Lower leg skin (tissue), 3 donors: ENCODE data around the gene SLC4A5.

Experiments
- CTCF ChIP-seq, 3 donors: fragments of 450-650 bp; IDR thresholded peaks; one replicate each; pipeline ENCODE4 v1.5.1; 2016; ENCODE audit warnings: antibody characterized with exemption in 3 of 3, mild to moderate bottlenecking in 3 of 3, moderate library complexity in 2 of 3
- POLR2A ChIP-seq, 2 donors: fragments of 450-650 bp; IDR thresholded peaks; one replicate each; pipeline ENCODE4 v1.6.1; 2016 to 2017; ENCODE audit warnings: antibody characterized with exemption in 2 of 2, mild to moderate bottlenecking in 1 of 2, moderate library complexity in 1 of 2

DNA sequence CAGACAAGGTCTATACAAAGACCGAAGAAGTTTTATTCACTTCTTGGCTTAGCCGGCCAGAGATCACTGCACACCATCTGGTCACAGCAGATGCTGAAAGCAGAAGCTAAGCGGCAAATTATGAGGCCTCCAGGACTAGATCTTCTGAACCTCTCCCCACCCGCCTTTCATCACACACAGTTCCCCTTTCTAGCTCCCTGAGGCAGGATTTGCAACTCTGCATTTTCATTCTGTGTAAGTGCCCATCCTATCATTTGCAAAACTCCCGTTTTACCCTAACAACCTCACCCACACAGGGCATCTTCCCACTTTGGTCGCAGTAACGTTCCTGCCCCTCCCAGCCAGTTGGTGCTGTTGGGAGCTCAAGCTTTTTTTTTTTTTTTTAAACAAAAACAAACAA lies 161.5 kb downstream of the SLC4A5 start:
- TF ChIP-seq CTCF (IDR thresholded peaks at IDR 0.05) = no peak
- no peak for TF ChIP-seq POLR2A (IDR thresholded peaks at IDR 0.05)
